Gastroesophageal sphincter (tissue), 3 donors: ENCODE results near the gene IL4I1.

Source experiments
- CTCF ChIP-seq, 4 experiments: fragments of 200-600 bp in 2 of 4; fragments of 450-650 bp in 2 of 4; sonication (generic) in 1 of 4; IDR thresholded peaks; one replicate each; pipeline ENCODE4 v1.5.1; 2017 to 2019; ENCODE audit warnings: antibody characterized with exemption in 4 of 4, mild to moderate bottlenecking in 2 of 4, moderate library complexity in 2 of 4
- POLR2A ChIP-seq, 2 donors: fragments of 450-650 bp; IDR thresholded peaks; one replicate each; pipeline ENCODE4 v1.6.1; 2017; ENCODE audit warnings: antibody characterized with exemption in 2 of 2, mild to moderate bottlenecking in 2 of 2, moderate library complexity in 1 of 2

- TF ChIP-seq CTCF (IDR thresholded peaks at IDR 0.05), result no peak
- TF ChIP-seq POLR2A (IDR thresholded peaks at IDR 0.05), result no peak
Measured at GRCh38 chr19:49857061-49857837, 39.4 kb downstream of the IL4I1 start.
